A172 (cell line): ENCODE results near the gene SDS. TPM values are rescaled to one million over a fixed set of nuclear protein-coding genes. Genes with fewer than 3 reads are reported as not detected.
A peak's percentile ranks its signal among the peaks of the same experiment; 100 is the strongest.
"Not testable (repeated sequence)": the region's sequence is repeated elsewhere in the genome, so short reads cannot be mapped to it uniquely, and the experiment has no call there.

Experiments
- DNase-seq: peaks from one replicate; pipeline ENCODE4 v3.0.0-alpha.2; 2015; ENCODE audit warnings: low spot score
- total RNA-seq: library from RNA; depleted of rRNA; stranded (reverse); fragments of >200 nt; shearing (Covaris generic); gene quantifications from 2 replicates; pipeline ENCODE4 v1.2.3, GENCODE V29; 2014

The SDS gene
- total RNA-seq, 1 experiment from 2014 or later = not detected

DNA sequence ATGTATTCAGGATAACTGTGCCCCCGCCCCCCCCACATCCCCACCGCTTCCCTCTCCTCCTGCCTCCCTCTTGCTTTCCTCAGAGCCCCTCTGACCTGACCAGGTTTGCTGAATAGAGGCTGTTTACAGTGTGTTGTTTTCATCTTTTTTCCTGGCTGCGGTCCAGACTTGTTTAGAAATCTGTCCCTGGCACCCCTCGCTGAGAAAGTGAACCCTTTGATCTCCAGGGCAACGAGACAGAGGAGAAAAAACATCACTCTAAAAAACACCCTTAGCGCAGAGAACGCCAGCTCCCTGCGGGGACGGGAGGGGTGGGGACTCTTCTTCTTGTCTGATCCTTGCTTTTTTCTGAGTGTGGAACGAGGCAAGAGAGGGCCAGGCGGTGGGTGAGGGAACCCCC lies 22.5 kb downstream of the SDS start:
- DNase-seq = no peak

DNA sequence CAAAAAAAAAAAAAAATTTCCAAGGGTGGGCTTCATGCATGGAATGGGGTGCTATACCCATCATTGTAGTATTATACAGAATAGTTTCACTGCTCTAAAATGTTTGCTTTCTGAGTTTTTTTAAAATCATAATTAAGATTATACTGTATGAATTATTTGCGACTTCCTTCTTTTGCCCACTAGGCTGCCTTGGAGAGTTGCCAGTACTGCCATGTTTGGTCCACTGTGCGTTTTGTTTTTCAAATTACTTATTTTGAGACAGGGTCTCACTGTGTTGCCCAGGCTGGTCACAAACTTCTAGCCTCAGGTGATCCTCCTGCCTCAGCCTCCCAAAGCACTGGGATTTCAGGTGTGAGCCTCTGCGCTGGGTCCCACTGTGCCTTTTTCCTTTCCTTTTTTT lies 25.4 kb downstream of the SDS start:
- DNase-seq = no peak

DNA sequence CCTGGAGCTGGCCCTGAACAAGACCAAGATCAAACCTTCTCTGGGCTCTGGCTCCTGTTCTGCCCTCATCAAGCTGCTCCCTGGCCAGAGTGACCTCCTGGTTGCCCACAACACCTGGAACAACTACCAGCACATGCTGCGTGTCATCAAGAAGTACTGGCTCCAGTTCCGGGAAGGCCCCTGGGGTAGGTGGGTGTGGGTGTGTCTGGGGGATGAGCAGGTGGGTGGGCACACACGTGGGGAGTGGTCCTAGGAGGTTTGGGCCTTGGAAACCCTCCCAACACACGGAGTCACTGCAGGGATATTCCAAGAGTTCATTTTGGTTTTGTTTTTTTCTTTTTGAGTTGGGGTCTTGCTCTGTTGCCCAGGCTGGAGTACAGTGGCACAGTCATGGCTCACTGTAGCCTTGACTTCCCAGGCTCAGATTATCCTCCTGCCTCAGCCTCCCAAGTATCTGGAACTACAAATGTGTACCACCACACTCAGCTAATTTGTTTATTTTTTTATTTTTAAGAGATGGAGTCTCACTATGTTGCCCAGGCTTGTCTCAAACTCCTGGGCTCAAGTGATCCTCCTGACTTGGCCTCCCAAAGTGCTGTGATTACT lies 28.8 kb downstream of the SDS start:
- no peak for DNase-seq

DNA sequence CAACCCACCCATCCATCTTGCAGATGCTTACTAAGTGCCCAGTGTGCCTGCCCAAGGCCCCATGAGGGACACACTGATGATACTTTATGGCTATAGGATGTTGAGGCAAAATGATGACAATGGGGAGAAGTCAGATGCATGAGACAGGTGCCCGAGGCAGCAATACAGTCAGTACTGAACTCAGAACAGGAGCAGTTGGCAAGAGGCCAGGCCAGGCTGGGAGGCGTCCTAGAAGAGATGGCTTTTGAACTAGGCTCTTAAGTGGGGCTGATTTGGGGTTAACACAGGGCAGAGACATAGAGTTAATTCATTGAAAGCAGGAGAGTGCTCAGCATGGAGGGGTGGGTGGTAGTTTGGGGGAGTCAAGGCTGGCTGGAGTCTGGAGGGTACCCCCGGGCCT lies 29.7 kb downstream of the SDS start:
- DNase-seq = no peak

DNA sequence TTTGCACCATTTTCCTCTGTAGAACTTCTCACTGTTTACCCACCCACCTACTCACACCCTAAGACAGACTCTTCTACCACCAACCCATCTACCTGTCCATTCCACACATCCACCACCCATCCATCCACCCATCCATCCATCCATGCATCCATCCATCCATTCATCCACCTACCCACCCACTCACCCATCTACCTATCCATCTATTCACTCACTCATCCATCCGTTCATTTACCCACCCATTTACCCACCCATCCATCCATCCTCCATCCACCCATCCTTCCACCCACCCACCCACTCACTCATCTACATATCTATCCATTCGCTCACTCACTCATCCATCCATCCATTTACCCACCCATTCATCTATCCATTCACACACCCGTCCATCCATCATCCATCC lies 30.2 kb downstream of the SDS start:
- no peak for DNase-seq

DNA sequence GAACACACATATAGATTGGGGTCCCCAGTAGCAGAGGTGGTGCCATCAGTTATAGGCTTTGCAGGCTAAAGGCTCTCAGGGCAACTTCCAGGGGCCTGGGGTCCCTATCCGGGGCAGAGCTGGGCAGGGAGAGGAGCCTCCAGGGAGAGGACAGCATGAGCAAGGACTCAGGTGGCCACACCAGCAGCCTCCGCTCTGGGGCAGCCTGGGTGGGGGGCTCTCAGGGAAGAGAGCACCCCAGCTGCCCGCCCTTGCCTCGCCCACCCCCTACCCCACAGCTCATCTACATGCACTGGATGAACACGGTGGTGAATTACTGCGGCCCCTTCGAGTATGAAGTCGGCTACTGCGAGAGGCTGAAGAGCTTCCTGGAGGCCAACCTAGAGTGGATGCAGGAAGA lies 31.3 kb downstream of the SDS start:
- DNase-seq = no peak

DNA sequence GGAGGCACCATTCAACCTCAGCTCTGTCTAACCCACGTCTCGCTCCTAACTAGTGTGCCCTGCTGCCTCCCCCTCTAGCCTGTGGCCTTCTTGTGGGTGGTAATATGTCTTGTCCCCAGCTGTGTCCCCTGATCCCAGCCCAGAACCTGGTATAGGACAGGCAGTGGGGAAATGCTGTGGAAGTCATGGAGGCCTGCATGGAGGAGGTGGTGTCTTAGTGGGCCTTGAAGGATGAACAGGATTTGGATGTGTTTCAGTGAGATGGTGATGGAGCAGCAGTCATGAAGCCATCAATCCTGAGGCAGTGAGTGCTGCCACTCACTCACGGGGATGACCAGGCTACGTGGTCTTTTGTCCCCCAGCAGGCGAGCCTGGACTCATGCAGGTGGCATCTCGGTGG lies 31.9 kb downstream of the SDS start:
- DNase-seq = no peak

DNA sequence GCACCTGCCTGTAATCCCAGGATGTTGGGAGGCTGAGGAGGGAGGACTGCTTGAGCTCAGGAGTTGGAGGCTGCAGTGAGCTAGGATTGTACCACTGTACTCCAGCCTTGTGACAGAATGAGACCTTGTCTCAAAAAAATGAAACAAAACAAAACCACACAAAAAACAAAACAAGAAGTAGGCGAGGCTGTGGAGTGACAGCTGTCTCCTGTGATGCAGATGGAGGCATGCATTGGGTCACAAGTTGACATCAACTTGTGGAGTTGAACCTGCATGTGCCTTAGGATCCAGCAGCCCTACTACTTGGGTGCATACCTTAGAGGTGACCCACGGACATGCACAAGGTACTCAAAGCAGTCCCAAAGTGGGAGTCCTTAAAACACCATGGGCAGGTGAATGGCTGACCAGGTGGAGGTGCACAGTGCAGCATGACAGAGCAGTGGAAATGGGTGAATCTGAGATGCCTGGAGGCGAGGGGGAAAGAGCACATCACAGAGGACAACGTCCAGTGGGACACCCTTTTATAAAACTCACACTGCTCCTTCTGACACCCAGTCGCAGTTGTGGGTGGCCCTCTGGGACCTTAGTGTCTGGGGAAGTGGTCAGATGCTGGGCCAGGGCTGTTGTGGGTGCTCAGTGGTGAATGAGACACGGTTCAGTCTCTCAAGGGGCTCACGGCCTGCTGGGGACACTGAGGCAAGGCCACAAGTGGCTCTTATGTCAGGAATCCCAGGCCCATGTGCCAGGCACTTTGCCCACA lies 32.6 kb downstream of the SDS start:
- no peak for DNase-seq

DNA sequence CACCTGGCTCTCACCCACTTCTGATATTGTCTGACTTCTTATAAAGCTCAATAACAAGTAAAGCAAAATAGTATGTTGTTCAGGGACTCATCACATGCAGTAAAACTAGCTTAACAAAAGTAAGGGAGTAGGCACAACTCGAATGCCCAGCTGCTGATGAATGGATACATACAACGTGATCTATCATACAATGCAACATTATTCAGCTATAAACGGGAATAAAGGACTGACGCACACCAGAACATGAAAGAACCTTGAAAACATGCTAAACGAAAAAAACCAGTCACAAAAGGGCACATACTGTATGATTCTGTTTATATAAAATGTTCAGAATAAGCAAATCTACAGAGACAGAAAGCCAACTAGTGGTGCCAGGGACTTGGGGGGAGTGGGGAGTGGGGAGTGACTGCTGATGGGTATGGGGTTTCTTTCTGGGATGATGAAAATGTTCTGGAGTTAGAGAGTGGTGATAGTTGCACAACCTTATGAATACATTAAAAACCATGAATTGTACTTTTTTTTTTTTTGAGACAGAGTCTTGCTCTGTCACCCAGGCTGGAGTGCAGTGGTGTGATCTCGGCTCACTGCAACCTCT lies 34.2 kb downstream of the SDS start:
- no peak for DNase-seq

DNA sequence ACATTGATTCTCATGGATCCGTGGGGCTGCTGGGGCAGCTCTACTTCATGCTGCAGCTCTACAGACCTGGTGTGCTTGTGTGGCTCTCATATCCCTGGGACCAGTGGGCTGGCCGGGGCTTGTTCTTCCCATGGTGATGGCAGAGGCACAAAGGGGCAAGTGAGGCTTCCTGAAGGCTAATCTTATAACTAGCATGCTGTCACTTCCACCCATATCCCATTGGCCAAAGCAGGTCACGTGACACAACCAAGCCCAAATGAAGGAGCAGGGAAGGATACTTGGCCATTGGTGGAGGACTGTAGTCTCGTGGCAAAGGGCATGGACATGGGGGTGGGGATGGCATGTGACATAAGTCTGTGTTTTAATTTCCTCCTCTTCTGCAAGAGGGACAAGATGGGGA lies 35.4 kb downstream of the SDS start:
- DNase-seq = no peak

DNA sequence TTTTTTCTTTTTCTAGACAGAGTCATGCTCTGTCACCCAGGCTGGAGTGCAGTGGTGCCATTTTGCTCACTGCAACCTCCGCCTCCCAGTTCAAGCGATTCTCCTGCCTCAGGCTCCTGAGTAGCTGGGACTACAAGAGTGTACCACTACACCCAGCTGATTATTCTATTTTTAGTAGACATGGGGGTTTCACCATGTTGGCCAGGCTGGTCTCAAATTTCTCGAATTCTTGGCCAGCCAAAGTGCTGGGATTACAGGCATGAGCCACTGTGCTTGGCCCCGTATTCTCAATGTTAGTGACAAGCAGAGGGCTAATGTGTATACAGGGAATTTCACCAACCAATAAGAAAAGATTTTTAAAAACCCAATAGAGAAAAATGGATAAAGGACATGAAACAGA lies 36.9 kb downstream of the SDS start:
- no peak for DNase-seq

DNA sequence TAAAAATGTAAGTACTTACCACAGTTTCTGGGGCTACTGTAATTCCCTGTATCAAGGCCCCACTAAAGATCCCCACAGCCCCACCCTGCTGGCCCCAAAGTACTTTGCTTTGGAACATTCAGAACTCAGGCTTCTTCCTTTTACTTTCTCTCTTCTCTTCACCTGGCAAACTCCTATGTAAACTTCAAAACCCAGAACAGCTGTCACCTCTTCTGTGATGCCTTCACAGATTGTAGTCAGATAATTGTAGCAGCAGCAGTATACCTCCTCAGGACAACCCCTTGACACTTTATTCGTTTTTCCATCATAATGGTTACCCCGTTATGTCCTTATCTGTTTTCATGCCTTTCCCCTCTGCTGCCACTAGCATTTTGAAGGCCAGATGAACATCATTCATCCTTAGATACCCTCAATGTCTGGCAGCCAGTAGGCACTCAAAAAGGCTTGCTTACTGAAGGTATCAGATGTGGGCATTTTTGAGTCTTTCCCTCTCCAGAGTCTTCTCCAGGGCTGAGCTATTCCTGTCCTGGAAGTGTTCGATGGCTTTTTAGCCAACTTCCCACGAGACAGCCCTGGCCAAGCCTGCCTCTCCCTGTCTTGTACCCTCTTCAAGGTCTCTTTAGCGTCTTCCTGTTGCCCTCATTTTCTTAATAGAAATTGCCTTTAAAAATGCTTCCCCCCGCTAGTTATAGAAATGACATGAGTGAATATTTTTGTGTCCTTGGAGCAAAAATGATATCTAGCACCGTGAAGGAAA lies 37.9 kb downstream of the SDS start:
- DNase-seq = no peak

DNA sequence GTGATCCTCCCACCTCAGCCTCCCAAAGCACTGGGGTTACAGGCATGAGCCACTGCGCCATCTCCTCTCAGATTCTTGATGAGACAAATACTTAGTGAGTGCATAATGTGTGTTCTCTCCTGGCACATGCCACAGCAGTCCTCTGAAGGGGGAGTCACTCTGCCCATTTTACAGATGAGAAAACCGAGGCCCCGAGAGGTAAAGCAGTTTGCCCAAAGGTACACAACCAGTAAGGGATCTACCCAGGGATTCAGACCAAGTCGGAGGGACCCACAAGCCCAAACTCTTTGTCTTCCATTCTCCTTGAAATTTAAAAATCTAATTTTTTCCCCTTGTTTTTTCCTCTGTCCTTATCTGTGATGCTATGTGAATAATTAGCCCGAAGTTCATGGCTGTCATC lies 39.0 kb downstream of the SDS start:
- DNase-seq = no peak

DNA sequence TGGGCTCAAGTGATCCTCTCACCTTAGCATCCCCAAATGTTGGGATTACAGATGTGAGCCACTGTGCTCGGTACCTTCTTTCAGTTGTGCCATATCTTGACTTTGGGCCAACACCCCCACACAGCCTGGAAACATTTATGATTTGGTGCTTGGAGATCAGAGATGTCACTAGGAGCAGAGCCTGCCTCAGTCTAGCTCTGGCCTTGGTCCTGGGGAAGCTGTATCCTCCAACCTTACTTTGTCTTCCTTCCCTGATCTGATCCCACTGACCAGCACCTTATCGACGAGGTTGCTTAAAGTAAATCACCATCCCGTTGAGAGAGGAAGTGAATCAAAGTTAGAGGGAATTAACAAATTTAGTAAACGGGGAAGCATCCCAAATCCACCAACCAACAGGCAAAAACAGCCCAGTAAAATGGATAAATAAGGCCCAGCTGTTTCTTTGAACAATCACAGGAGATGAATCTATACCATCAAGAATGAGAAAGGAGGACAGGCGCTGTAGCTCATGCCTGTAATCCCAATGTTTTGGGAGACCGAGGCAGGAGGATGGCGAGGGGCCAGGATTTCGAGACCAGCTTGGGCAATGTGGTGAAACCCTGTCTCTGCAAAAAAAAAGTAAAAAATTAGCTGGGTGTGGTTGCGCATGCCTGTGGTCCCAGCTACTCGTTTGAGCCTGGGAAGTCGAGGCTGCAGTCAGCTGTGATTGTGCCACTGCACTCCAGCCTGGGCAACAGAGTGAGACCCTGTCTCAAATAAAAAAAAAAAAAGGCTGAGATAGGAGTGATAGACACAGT lies 41.9 kb downstream of the SDS start:
- no peak for DNase-seq

DNA sequence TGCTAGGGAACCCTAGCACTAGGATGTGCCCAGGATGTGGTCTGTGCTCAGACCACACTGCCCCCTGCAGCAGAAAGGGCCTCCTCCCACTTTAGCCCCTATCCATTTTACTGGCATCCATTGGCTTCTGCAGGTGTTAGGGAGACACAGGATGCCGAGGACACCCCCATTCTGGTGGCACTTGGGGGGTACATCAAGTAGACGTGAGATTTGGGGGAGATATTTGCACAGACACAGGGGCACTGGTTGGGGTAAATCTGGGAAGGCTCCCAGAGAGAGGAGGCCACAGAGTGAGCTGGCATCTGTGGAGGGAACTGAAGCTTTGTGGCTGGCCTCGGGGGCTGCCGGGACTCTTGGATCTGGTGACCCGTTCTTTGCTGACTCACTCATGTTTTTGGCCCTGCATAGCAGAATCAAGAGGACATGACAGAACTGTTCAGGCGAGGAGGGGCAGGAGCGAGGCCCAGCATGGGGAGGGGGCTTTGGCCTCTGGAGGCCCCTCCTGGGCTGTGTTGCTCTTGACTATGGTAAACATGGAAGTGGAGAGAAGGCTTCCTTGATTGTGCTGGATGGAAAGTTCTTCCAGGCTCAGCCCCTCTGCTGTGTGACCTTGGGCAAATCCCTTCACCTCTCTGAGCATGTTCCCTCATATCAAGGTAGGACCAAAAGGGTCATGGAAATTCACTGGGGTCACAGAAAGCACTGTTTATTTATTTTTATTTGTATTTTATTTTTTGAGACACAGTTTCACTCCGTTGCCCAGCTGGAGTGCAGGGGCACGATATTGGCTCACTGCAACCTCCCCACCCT lies 43.5 kb downstream of the SDS start:
- peak; percentile 8 for DNase-seq

DNA sequence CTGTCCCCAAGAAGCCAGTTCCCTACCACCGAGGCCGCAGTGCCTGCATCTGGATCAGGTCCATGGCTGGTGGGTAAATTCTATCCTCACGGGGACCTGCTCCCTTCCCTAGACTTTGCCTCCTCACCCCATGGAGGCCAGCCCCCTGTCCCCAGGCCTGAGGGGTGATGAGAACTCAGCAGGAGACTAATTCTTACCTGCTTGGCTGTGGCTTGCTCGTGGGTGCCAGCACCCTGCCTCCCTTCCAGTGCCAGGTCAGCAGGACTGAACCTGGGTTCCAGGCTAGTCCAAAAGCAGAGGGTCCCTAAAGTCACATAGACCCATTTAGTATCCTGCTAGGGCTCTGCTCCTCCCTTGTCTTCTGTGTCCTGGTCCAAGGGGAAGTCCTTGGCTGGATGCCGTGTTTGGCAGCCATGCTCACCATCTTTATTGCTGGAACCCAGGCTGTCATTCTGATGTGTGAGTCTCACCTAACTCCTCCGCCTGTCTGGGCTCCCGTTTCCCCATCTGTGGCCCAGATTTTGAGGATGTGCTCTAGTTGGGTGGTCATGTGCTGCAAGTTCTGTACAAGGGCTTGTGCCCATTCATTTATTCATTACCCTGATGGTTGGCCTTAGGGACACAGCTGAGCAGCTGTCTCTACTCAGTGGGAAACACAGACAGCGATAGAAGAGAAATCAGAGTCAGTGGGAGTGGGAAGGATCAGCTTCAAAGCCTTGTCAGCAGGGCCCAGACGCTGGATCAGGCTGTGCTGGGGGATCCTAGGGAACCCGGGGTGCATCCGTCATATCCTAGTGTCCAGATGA lies 44.4 kb downstream of the SDS start:
- no peak for DNase-seq

DNA sequence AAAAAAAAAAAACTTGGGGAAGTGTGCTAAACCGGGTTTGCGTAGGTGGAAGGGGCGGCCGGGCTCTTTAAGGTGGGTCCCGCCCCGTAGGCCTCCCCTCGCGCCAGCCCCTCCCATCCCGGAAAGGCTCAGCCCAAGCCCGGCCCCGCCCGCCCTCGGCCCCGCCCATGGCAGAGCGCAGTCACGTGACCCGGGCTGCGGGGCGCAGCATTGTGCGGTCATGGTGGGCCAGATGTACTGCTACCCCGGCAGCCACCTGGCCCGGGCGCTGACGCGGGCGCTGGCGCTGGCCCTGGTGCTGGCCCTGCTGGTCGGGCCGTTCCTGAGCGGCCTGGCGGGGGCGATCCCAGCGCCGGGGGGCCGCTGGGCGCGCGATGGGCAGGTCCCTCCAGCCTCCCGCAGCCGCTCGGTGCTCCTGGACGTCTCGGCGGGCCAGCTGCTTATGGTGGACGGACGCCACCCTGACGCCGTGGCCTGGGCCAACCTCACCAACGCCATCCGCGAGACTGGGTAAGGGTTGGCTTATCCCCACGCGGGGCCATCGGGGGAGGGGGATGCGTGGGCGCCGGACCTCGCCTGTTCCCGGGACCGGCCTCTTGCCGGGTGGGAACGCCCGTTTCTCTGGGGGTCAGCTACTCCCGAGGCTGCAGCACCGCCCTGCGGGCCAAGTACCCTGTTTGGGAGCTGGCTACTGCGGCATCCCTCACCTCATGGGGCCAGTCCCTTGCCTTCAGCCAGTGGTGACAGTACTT lies 45.1 kb downstream of the SDS start, which contains the start of gene PLBD2:
TSS of gene PLBD2 (plus strand) at position 207 of the 752 bp plus-strand sequence. CDS start at position 221, 14 bp downstream.
- DNase-seq = peak; percentile 80

DNA sequence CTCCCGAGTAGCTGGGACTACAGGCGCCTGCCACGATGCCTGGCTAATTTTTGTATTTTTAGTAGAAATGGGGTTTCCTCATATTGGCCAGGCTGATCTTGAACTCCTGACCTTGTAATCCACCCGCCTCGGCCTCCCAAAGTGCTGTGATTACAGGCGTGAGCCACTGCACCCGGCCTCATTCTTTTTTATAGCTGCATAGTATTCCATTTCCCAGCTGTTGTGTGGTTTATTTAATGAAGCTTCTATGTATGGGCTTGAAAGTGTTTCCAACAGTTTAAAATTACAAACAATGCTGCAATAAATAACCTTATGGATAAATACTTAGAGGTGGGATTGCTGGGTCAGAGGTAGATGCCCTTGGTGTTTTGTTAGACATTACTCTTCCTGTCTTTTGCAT lies 49.5 kb downstream of the SDS start:
- not testable (repeated sequence) for DNase-seq

DNA sequence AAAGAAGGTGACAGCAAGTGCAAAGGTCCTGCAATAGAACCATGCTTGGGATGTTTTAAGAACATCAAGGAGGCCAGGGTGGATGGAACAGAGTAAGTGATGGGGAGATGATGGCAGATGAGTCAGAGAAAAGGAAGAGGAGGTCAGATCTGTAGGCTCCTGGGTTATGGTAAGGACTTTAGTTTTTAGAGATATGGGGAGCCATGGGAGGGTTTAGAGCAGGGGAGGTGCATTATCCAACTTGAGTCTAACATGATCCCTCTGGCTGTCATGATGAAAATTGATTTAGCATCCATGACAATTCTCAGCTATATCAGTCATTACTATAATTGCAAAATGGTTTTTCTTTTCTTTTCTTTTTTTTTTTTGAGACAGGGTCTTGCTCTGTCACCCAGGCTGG lies 52.6 kb downstream of the SDS start:
- no peak for DNase-seq
